ENCODE results near the gene PAPOLB.

The PAPOLB gene

GRCh38 chr7:4886671-4887070 lies 24.8 kb upstream of the PAPOLB start:
- no peak for DNase-seq
- no peak overlapping the region for H3K4me3 ChIP-seq
- peaks cover 0 to 22% (median 13%) of the 10 kb centered on the region in 4 donors for H3K4me1 ChIP-seq
- H3K36me3 ChIP-seq, result no peaks in the 10 kb centered on the region
- H3K9me3 ChIP-seq, result no peaks in the 10 kb centered on the region
- H3K27ac ChIP-seq, result no peak overlapping the region
- TF ChIP-seq CTCF (IDR thresholded peaks at IDR 0.05), result no peak
- intact Hi-C loops (cut with DNase I; ENCODE audit: low total_unique reads), result no loop called here
- H3K27me3 ChIP-seq, result peaks cover 0 to 2% of the 10 kb centered on the region in 2 donors

GRCh38 chr7:4885317-4885807 lies 23.5 kb upstream of the PAPOLB start:
- Histone ChIP-seq H3K9me3 (no peaks in the 10 kb centered on the region), H3K27ac (no peak overlapping the region), H3K27me3 (peaks cover 0 to 2% of the 10 kb centered on the region in 2 donors), H3K4me1 (peaks cover 0 to 22% (median 14%) of the 10 kb centered on the region in 4 donors), H3K36me3 (no peaks in the 10 kb centered on the region), H3K4me3 (no peak overlapping the region)
- intact Hi-C loops (cut with DNase I; ENCODE audit: low total_unique reads), result no loop called here
- no peak for DNase-seq
- no peak for TF ChIP-seq CTCF (IDR thresholded peaks at IDR 0.05)

GRCh38 chr7:4884164-4884563 lies 22.3 kb upstream of the PAPOLB start:
- H3K4me1 ChIP-seq, result peaks cover 0 to 26% (median 14%) of the 10 kb centered on the region in 4 donors
- no peaks in the 10 kb centered on the region for H3K36me3 ChIP-seq
- H3K4me3 ChIP-seq, result no peak overlapping the region
- no peak for TF ChIP-seq CTCF (IDR thresholded peaks at IDR 0.05)
- H3K9me3 ChIP-seq, result no peaks in the 10 kb centered on the region
- H3K27ac ChIP-seq, result no peak overlapping the region
- intact Hi-C loops (cut with DNase I; ENCODE audit: low total_unique reads), result loop anchor here (5.0 kb wide), 2 partner anchors 52 to 87 kb away; no protein-coding TSS in a partner anchor
- H3K27me3 ChIP-seq, result no peaks in the 10 kb centered on the region
- no peak for DNase-seq

- H3K27me3 ChIP-seq, result no peaks in the 10 kb centered on the region
- peak within 1 kb of the TSS; percentile 61 to 88 for H3K4me3 ChIP-seq
- H3K36me3 ChIP-seq, result no peaks in the 10 kb centered on the region
- no peaks in the 10 kb centered on the region for H3K9me3 ChIP-seq
- DNase-seq, result peak; percentile 93 to 95
- peak; percentile 77 to 88 for TF ChIP-seq CTCF (IDR thresholded peaks at IDR 0.05)
- H3K4me1 ChIP-seq, result peaks cover 0 to 26% (median 14%) of the 10 kb centered on the region in 4 donors
- peak within 1 kb of the TSS; percentile 70 to 75 for H3K27ac ChIP-seq
- intact Hi-C loops (cut with DNase I; ENCODE audit: low total_unique reads), result loop anchor here (5.0 kb wide), 2 partner anchors 51 to 86 kb away; no protein-coding TSS in a partner anchor
Measured at GRCh38 chr7:4883372-4884144, 21.7 kb upstream of the PAPOLB start, which contains the start of gene RADIL. Gene RADIL, minus strand, starts transcription at chr7:4883716. Its CDS starts 5,577 bp downstream, at chr7:4878139.

GRCh38 chr7:4883033-4883371 lies 21.2 kb upstream of the PAPOLB start:
- peak overlapping the region; percentile 61 to 88 for H3K4me3 ChIP-seq
- peak overlapping the region; percentile 70 to 75 for H3K27ac ChIP-seq
- peaks cover 0 to 26% (median 14%) of the 10 kb centered on the region in 4 donors for H3K4me1 ChIP-seq
- H3K9me3 ChIP-seq, result no peaks in the 10 kb centered on the region
- DNase-seq, result no peak
- no peaks in the 10 kb centered on the region for H3K27me3 ChIP-seq
- intact Hi-C loops (cut with DNase I; ENCODE audit: low total_unique reads), result loop anchor here (5.0 kb wide), 2 partner anchors 51 to 86 kb away; no protein-coding TSS in a partner anchor
- no peaks in the 10 kb centered on the region for H3K36me3 ChIP-seq
- TF ChIP-seq CTCF (IDR thresholded peaks at IDR 0.05), result no peak
